Vagina (tissue), 2 donors: ENCODE measurements around the gene AFF3. TPM values are rescaled to one million over a fixed set of nuclear protein-coding genes. Genes with fewer than 3 reads are reported as not detected.
A peak's percentile ranks its signal among the peaks of the same experiment; 100 is the strongest.

Experiments
- DNase-seq, 2 donors: peaks; one replicate each; pipeline ENCODE4 v3.0.0-alpha.2; 2017; ENCODE audit errors: extremely low spot score in 2 of 2
- H3K27ac ChIP-seq: fragments of 200-600 bp; sonication (generic); one replicate; pipeline ENCODE4 v1.5.1; 2019
- H3K27me3 ChIP-seq: fragments of 200-600 bp; sonication (generic); one replicate; pipeline ENCODE4 v1.5.1; 2019
- H3K36me3 ChIP-seq, 2 donors: fragments of 200-600 bp; sonication (generic); one replicate each; pipeline ENCODE4 v1.5.1; 2017 to 2019
- H3K4me1 ChIP-seq: fragments of 200-600 bp; sonication (generic); one replicate; pipeline ENCODE4 v1.5.1; 2019
- H3K4me3 ChIP-seq, 2 donors: fragments of 200-600 bp; sonication (generic); 1 replicate in 1 of 2; 2 replicates in 1 of 2; pipeline ENCODE4 v1.5.1; 2016 to 2019
- H3K9me3 ChIP-seq: fragments of 200-600 bp; sonication (generic); one replicate; pipeline ENCODE4 v1.5.1; 2019
- CTCF ChIP-seq, 3 experiments: fragments of 450-650 bp in 2 of 3; fragments of 200-600 bp in 1 of 3; sonication (generic) in 1 of 3; IDR thresholded peaks; one replicate each; pipeline ENCODE4 v1.5.1; 2017 to 2019; ENCODE audit warnings: antibody characterized with exemption in 3 of 3, mild to moderate bottlenecking in 2 of 3, moderate library complexity in 2 of 3
- POLR2A ChIP-seq, 2 donors: fragments of 450-650 bp; IDR thresholded peaks; one replicate each; pipeline ENCODE4 v1.6.1; 2017; ENCODE audit warnings: antibody characterized with exemption in 2 of 2, mild to moderate bottlenecking in 2 of 2, moderate library complexity in 2 of 2
- POLR2AphosphoS5 ChIP-seq, 2 donors: sonication (generic); formaldehyde crosslinking; IDR thresholded peaks; one replicate each; pipeline ENCODE4 v1.9.0; 2017; ENCODE audit warnings: antibody characterized with exemption in 2 of 2, mild to moderate bottlenecking in 2 of 2, low read depth in 1 of 2; ENCODE audit not compliant: insufficient read depth in 1 of 2
- intact Hi-C: fragments of 100-400 bp; cut with DNase I; formaldehyde crosslinking; loops from one replicate; pipeline ENCODE4 v1.15.1; 2023
- total RNA-seq: library from RNA; depleted of rRNA; stranded (reverse); fragments of >200 nt; gene quantifications from one replicate; pipeline ENCODE4 v1.2.3, GENCODE V29; 2016

The AFF3 gene
- total RNA-seq, 1 donor from 2014 or later = 7.6 TPM

- H3K9me3 ChIP-seq = no peaks in the 10 kb centered on the region
- H3K4me1 ChIP-seq = no peaks in the 10 kb centered on the region
- intact Hi-C loops = no loop called here
- no peak overlapping the region for H3K27ac ChIP-seq
- TF ChIP-seq POLR2AphosphoS5 (IDR thresholded peaks at IDR 0.05; ENCODE audit: insufficient read depth in 1 of 2, low read depth in 1 of 2) (no peak), CTCF (IDR thresholded peaks at IDR 0.05) (no peak), POLR2A (IDR thresholded peaks at IDR 0.05) (no peak)
- no peaks in the 10 kb centered on the region for H3K27me3 ChIP-seq
- peak in 1 of 2 donors; percentile 46 for DNase-seq
- no peaks in the 10 kb centered on the region for H3K36me3 ChIP-seq
- H3K4me3 ChIP-seq = no peak overlapping the region
Measured at GRCh38 chr2:100135415-100135814, 7.0 kb downstream of the AFF3 start.

GRCh38 chr2:100130595-100131391 is 11.6 kb downstream of the AFF3 start:
- intact Hi-C loops = no loop called here
- peak in 1 of 2 donors; percentile 19 for DNase-seq
- H3K36me3 ChIP-seq = no peaks in the 10 kb centered on the region
- H3K4me1 ChIP-seq = no peaks in the 10 kb centered on the region
- H3K27me3 ChIP-seq = no peaks in the 10 kb centered on the region
- TF ChIP-seq CTCF (IDR thresholded peaks at IDR 0.05) = no peak
- no peak for TF ChIP-seq POLR2AphosphoS5 (IDR thresholded peaks at IDR 0.05; ENCODE audit: insufficient read depth in 1 of 2, low read depth in 1 of 2)
- TF ChIP-seq POLR2A (IDR thresholded peaks at IDR 0.05) = no peak
- no peaks in the 10 kb centered on the region for H3K9me3 ChIP-seq
- no peak overlapping the region for H3K4me3 ChIP-seq
- H3K27ac ChIP-seq = no peak overlapping the region

- no peaks in the 10 kb centered on the region for H3K4me1 ChIP-seq
- no peaks in the 10 kb centered on the region for H3K36me3 ChIP-seq
- DNase-seq = no peak
- H3K9me3 ChIP-seq = no peaks in the 10 kb centered on the region
- TF ChIP-seq POLR2AphosphoS5 (IDR thresholded peaks at IDR 0.05; ENCODE audit: insufficient read depth in 1 of 2, low read depth in 1 of 2) = no peak
- TF ChIP-seq CTCF (IDR thresholded peaks at IDR 0.05) = no peak
- no peak for TF ChIP-seq POLR2A (IDR thresholded peaks at IDR 0.05)
- no peak overlapping the region for H3K27ac ChIP-seq
- intact Hi-C loops = no loop called here
- H3K27me3 ChIP-seq = no peaks in the 10 kb centered on the region
- no peak overlapping the region for H3K4me3 ChIP-seq
Measured at GRCh38 chr2:100126897-100127401, 15.4 kb downstream of the AFF3 start.

GRCh38 chr2:100126201-100126600 is 16.2 kb downstream of the AFF3 start:
- H3K27me3 ChIP-seq = no peaks in the 10 kb centered on the region
- intact Hi-C loops = no loop called here
- DNase-seq = peak in 1 of 2 donors; percentile 64
- no peak overlapping the region for H3K4me3 ChIP-seq
- no peak for TF ChIP-seq CTCF (IDR thresholded peaks at IDR 0.05)
- TF ChIP-seq POLR2AphosphoS5 (IDR thresholded peaks at IDR 0.05; ENCODE audit: insufficient read depth in 1 of 2, low read depth in 1 of 2) = no peak
- no peak for TF ChIP-seq POLR2A (IDR thresholded peaks at IDR 0.05)
- no peaks in the 10 kb centered on the region for H3K36me3 ChIP-seq
- no peaks in the 10 kb centered on the region for H3K4me1 ChIP-seq
- no peak overlapping the region for H3K27ac ChIP-seq
- H3K9me3 ChIP-seq = no peaks in the 10 kb centered on the region

GRCh38 chr2:100125626-100126025 is 16.8 kb downstream of the AFF3 start:
- Histone ChIP-seq H3K9me3 (no peaks in the 10 kb centered on the region), H3K27ac (no peak overlapping the region), H3K27me3 (no peaks in the 10 kb centered on the region), H3K36me3 (no peaks in the 10 kb centered on the region), H3K4me3 (no peak overlapping the region), H3K4me1 (no peaks in the 10 kb centered on the region)
- peak in 1 of 2 donors; percentile 28 for DNase-seq
- TF ChIP-seq POLR2AphosphoS5 (IDR thresholded peaks at IDR 0.05; ENCODE audit: insufficient read depth in 1 of 2, low read depth in 1 of 2) = no peak
- no peak for TF ChIP-seq POLR2A (IDR thresholded peaks at IDR 0.05)
- no peak for TF ChIP-seq CTCF (IDR thresholded peaks at IDR 0.05)
- intact Hi-C loops = no loop called here
